Spleen (tissue), 7 donors: ENCODE measurements around the gene PGBD5.

Experiments
- CTCF ChIP-seq, 11 experiments: fragments of 200-600 bp in 7 of 11; fragments of 450-650 bp in 4 of 11; sonication (generic) in 4 of 11; IDR thresholded peaks in 8 of 11; conservative IDR thresholded peaks in 3 of 11; 1 replicate in 7 of 11; 2 replicates in 4 of 11; pipeline versions ENCODE4 v1.4.0 to v1.8.0; 2016 to 2021; ENCODE audit warnings: antibody characterized with exemption in 11 of 11, inconsistent platforms in 4 of 11, mild to moderate bottlenecking in 1 of 11
- POLR2A ChIP-seq, 3 donors: fragments of 450-650 bp; IDR thresholded peaks; one replicate each; pipeline ENCODE4 v1.5.1; 2017; ENCODE audit warnings: antibody characterized with exemption in 3 of 3, mild to moderate bottlenecking in 1 of 3
- donor health status: DM: no; HTN: no; CAD: no; lungs with moderate emphysema.
- donor health status: DM: no; HTN: no; CAD: no.
- donor health status: DM: no; HTN: no; CAD: no.

- TF ChIP-seq CTCF (IDR thresholded peaks at IDR 0.05 in 8 of 11, conservative IDR thresholded peaks at IDR 0.05 in 3 of 11) (no peak), POLR2A (IDR thresholded peaks at IDR 0.05) (no peak)
These were observed 41.0 kb downstream of the PGBD5 start for GRCh38 chr1:230385158-230385450.
